Stimulated activated CD4-positive, alpha-beta T cell treated with anti-CD3 and anti-CD28 coated beads, Interleukin-12 subunit alpha, Interleukin-12 subunit beta, amount 100 ng/mL, for 48 hours (primary cell): Measurements from ENCODE around the gene ACSF2.

Experiments used
- DNase-seq, 3 donors: peaks; one replicate each; pipeline ENCODE4 v3.0.0-alpha.2; 2020; ENCODE audit warnings: low read depth in 2 of 3, low spot score in 1 of 3

Gene ACSF2

GRCh38 chr17:50495918-50496317 is 69.9 kb downstream of the ACSF2 start:
- DNase-seq = no peak

DNA sequence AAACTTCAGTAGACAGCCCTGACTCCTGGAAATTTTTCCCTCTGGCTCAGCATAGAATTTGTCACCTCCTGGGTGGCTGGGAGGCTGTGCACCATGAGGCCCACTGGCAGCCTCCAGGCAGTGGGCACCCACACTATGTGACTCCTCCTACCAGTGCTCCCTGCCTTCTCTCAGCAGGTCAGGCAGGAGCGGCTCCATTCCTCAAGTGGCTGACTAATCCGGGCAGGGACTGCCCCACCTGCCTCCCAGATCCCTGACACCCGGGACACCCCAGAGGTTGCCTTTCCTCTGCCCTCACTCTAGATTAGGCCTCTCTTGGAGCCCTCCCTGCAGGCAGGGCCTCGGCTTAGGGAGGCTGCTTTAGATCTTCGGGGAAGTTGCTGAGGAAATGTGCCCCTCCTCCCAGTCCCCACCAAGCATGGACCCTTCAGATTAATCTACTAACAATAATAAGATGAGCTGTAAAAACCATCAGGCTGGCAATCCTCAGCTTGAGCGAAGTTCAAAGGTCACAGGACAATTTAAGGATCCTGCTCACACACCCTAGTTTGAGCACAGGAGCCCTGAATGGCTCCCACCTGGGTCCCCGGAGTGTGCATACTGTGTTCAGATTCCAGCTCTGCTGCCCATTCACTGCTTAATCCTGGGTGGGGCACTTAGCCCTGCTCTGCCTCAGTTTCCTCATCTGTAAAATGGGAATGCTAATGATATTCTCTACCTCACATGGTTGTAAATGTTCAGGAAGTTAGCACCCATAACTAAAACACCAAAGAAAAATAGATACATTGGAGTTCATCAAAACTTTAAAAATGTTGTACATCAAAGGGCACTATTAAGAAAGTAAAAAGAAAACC is 72.2 kb downstream of the ACSF2 start:
- DNase-seq = no peak

DNA sequence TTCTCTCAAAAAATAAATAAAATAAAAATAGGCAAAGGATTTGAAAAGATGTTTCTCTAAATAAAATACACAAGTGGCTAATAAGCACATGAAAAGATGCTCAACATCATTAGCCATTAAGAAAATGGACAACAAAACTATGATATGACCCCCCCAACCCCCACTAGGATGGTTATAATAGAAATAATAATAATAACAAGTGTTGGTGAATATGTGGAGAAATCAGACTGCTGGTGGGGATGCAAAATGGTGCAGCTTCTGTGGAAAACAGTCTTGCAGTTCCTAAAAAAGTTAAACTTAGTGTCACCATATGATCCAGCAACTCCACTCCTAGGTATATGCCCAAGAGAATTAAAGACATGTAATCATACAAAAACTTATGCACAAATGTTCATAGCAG is 73.3 kb downstream of the ACSF2 start:
- DNase-seq = no peak

DNA sequence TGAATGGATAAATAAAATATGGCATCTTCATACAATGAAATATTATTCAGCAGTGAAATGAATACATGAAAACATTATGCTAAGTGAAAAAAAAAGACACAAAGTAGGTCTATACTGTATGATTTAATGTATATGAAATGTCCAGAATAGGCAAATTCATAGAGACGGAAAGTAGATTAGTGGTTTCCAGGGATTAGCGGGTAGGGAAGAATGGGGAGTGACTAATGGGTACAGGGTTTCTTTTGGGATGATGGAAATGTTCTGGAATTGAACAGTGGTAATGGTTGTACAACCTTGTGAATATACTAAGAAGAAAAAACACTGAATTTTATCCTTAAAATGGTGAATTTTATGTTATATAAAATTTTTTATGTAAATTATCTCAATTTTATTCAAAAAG is 73.7 kb downstream of the ACSF2 start:
- DNase-seq = no peak

DNA sequence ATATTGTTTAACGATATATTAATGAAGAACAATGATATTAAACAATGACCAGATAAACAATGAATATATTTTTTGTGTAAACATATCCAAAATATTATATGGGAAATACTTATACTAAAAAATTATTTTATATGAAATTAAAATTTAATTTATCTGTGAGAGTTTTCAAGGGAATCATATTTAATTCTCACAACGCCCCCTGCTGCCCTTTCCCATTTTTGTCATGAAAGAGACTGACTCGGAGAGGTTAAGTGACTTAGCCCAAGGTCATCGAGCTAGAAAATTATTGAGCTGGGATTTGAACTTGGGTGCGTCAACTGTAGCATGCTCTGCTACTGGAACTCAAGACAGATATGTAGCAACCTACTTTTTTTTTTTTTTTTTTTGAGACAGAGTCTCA is 75.0 kb downstream of the ACSF2 start:
- DNase-seq = no peak

DNA sequence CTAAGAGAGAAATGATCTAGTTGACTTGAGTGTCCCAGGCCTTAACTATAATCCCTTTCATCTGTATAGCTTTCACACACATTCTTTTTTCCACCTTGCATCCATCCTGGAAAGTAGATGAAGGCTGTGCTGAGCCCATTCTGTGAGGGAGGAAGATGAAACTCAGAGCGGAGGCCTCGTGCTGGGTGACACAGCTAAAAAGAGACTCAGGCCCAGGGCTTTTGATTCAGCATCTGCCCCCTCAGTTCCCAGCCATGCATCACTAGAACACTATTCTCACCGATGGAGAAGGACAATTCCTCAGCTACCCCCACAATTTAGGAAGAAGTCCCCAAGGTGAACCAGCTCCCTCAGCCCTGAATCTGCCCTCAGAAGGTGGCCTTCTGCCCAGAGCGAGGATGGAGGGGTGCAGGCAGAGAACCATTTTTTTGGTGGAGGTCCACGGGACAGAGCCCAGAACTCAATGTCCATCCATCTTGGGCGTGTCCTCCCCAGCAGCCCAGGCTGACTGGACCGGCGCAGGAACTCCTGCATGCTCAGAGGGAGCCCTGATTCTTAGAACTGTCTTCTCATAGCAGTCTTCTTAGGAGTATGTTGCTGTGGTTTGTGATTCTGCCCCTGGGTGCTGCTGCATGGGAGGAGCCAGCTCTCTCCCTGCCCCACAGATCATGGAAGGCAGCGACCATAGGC is 76.4 kb downstream of the ACSF2 start:
- no peak for DNase-seq

DNA sequence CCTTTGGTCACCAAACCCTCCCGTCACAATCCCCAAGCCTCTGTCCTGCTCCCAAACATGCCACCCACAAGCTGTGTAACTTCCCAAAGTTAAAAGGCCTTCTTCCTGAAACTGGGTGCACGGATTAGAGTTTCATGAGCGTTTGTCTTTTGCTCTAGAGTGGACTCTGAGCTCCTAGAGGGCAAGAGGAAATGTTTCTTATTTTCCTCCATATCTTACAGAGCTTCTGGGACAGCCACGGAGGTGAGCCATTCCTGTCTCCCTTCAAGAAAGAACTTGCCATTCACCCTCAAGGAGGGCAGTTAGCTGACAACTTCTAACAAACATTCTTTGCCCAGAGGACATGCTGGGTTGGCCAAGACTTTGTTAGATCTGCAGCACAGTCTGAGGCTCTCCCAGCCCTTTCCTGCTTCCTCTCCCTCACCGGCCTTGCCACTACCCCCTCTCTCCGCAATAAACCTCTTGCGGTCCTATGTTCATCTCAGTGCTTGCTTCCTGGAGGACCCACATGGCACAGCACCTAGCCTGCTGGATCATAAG is 79.6 kb downstream of the ACSF2 start:
- no peak for DNase-seq

- DNase-seq = no peak
Observed at GRCh38 chr17:50506298-50506697, 80.3 kb downstream of the ACSF2 start.

DNA sequence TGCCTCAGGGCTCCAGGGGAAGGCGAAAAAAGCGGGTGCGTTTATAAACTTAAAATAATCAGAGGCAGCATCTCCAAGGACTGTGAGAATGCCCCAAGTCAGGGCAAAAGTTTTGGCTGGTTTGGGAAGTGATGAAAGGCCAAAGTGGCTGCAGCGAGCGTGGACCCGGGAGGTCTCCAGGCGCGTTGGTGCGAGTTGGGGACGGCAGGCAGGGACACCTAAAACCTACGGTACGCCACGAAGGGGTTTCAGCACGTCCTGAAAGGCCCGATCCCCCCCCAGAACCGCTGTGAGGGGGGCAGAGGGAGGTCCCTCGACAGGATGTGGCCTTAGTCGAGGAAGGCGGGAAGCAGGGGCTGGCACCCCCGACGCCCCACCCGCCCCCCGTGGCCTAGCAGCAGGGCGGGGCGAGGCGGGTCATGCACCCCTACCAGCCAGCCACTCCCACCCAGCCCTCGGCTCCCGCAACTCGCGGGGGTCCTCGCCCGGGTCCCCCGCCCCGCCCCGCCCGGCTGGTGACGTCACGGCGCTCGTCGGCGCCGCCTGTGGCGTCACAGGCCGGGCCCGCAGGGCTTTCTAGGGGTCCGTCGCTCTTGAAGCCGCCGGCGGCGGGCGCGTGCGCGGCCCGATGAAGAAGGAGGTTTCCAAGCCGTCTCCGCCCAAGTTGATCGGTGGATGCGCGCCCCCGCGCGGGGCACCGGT is 82.0 kb downstream of the ACSF2 start, which contains the start of gene MYCBPAP:
Gene MYCBPAP (plus strand): TSS at position 569 of the 702 bp plus-strand sequence. CDS start 236 bp downstream, outside the sequence.
- DNase-seq = peak; percentile 27 to 75 (median 62)

- DNase-seq = no peak
Observed at GRCh38 chr17:50508573-50509460, 82.8 kb downstream of the ACSF2 start.

DNA sequence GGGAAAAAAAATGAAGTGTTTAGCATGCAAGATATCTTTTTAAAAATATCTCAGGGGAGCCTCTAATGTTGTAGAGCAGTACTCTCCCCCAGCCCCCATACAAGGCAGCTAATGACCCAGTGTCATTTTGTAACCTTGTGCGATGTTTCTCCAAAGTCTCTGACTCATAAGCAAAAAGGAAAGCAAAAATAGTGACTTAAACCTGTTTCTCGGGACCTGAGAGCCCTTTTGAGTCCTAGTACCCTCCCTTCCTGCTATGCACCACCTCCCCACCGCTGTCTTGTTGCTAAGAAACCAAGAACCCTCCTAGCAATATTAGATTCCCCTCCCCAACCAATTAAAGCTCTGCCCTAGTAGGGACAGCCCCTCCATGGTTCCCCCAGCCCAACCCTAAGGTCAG is 85.0 kb downstream of the ACSF2 start:
- peak; percentile 37 to 51 (median 39) for DNase-seq

- no peak for DNase-seq
Observed at GRCh38 chr17:50513495-50513894, 87.5 kb downstream of the ACSF2 start.

GRCh38 chr17:50514388-50514787 is 88.4 kb downstream of the ACSF2 start:
- no peak for DNase-seq

- no peak for DNase-seq
Observed at GRCh38 chr17:50514936-50515702, 89.1 kb downstream of the ACSF2 start.

DNA sequence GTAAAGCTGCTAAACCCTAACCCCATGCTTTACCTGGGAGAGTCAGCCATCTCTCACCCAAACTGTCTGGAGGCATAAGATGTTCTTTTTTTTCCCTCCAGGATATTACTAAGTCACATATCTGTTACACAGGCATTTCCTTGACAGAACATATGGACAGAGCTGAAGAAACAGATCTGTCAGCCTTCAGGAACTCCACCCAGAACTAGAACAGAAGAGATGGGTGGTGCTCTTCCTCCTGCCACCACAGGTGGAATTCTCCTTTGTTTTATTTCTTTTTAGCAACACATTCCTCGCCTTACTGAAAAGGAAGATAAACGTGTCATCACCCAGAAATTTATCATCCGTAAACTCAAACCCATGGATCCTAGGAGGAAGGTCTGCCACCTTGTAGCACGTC is 91.0 kb downstream of the ACSF2 start:
- no peak for DNase-seq

GRCh38 chr17:50517504-50518383 is 91.7 kb downstream of the ACSF2 start:
- no peak for DNase-seq

DNA sequence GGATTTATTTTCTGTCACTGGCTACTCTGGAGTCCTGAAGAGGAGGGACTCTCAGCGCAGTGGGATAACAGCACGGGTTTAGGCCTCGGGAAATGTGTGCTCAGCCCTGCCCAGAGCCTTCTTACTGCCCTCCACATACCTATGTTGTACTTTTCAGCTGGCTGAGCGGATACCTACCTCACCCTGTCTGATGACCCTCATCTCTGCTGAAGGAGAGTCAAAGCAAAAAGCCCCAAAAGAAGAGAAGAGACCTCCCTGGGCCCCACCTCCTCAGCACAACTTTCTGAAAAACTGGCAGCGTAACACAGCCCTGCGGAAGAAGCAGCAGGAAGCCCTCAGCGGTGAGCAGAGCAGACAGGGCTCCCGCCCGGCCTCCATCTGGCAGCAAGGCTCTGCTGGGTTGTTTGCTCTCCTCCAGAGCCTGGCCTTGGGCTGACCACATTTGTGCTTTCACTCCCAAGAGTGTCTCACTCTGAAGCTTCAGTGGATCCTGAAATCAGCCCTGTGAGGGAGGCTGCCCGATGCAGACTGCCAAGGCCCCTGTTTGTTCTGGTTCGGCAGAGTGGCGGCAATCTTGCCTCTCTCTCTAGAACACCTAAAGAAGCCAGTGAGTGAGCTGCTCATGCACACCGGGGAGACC is 92.5 kb downstream of the ACSF2 start:
- no peak for DNase-seq

DNA sequence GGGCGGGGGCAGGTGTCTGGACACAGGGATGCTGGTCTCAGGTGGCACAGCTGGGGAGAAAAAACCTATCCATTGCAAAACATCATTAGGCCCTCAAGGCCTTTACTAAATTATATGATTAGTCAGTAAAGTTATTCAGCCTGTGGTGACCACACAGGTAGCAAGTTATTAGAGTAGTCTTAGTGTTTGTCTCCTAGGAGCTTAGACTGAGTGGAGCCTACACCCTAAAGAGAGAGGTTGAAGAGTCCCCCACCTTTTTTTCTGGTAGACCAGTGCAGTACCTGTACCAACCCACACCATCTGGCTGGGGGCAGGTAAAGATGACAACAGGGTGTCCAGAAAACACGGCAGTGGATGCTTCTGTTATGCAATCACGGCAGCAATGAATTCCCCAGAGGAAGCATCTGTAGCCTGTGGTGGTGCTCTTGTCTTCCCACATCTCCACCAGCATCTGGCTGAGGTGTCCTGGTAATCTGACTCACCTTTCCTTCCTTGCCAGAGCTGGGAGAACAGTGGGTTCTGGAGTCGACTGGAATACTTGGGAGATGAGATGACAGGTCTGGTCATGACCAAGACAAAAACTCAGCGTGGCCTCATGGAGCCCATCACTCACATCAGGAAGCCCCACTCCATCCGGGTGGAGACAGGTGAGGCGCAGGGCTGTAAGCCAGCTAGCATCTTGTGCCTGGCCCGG is 93.3 kb downstream of the ACSF2 start:
- no peak for DNase-seq
